GM23338 (cell line): ENCODE measurements around the gene YOD1. TPM values are rescaled to one million over a fixed set of nuclear protein-coding genes. Genes with fewer than 3 reads are reported as not detected.

ENCODE experiments used
- ATAC-seq: fragments of 200-7000 bp; cut with Tn5 transposase; 3 replicates; pipeline ENCODE4 v1.9.1; 2020
- DNase-seq: peaks from one replicate; pipeline ENCODE4 v3.0.0-alpha.2; 2015; ENCODE audit warnings: low spot score
- H2AFZ ChIP-seq: fragments of 200-600 bp; sonication (generic); 2 replicates; pipeline ENCODE4 v1.8.0; 2016; ENCODE audit warnings: antibody characterized with exemption, mild to moderate bottlenecking, moderate library complexity
- H3F3A ChIP-seq: fragments of 200-600 bp; sonication (generic); replicated peaks from 2 replicates; pipeline ENCODE4 v1.8.0; 2017; ENCODE audit warnings: antibody characterized with exemption, mixed run types, low read depth
- H3K27ac ChIP-seq: fragments of 200-600 bp; sonication (generic); 2 replicates; pipeline ENCODE4 v1.6.1; 2016; ENCODE audit warnings: low read depth
- H3K27me3 ChIP-seq: fragments of 200-600 bp; sonication (generic); 2 replicates; pipeline ENCODE4 v1.8.0; 2016; ENCODE audit warnings: mild to moderate bottlenecking, mixed run types, moderate library complexity; ENCODE audit not compliant: insufficient read depth
- H3K36me3 ChIP-seq: fragments of 200-600 bp; sonication (generic); 2 replicates; pipeline ENCODE4 v1.8.0; 2016; ENCODE audit warnings: mild to moderate bottlenecking; ENCODE audit not compliant: insufficient read depth
- H3K4me1 ChIP-seq: fragments of 200-600 bp; sonication (generic); 2 replicates; pipeline ENCODE4 v1.8.0; 2016; ENCODE audit warnings: mild to moderate bottlenecking, moderate library complexity; ENCODE audit not compliant: insufficient read depth
- H3K4me2 ChIP-seq: fragments of 200-600 bp; sonication (generic); 2 replicates; pipeline ENCODE4 v1.7.1; 2017; ENCODE audit warnings: mixed run types
- H3K4me3 ChIP-seq: fragments of 200-600 bp; sonication (generic); 2 replicates; pipeline ENCODE4 v1.6.1; 2016; ENCODE audit warnings: mixed run types
- H3K79me2 ChIP-seq: fragments of 200-600 bp; sonication (generic); replicated peaks from 2 replicates; pipeline ENCODE4 v1.8.0; 2017; ENCODE audit warnings: mild to moderate bottlenecking; ENCODE audit not compliant: insufficient read depth
- H3K9me2 ChIP-seq: fragments of 200-600 bp; sonication (generic); 2 replicates; pipeline ENCODE4 v1.8.0; 2017; ENCODE audit not compliant: insufficient read depth
- H4K20me1 ChIP-seq: fragments of 200-600 bp; sonication (generic); replicated peaks from 2 replicates; pipeline ENCODE4 v1.8.0; 2017; ENCODE audit warnings: mild to moderate bottlenecking; ENCODE audit not compliant: insufficient read depth
- H3K27ac Mint-ChIP-seq: 2 replicates; pipeline ENCODE4 v1.8.0; 2020; ENCODE audit warnings: inconsistent platforms, mild to moderate bottlenecking, moderate library complexity, mixed read lengths
- H3K27me3 Mint-ChIP-seq: 3 replicates; pipeline ENCODE4 v1.8.0; 2022; ENCODE audit warnings: low read depth, mild to moderate bottlenecking, moderate library complexity, mixed read lengths, inconsistent platforms; ENCODE audit not compliant: insufficient read depth, poor library complexity
- H3K36me3 Mint-ChIP-seq: 3 replicates; pipeline ENCODE4 v1.8.0; 2021; ENCODE audit warnings: low read depth, mild to moderate bottlenecking, inconsistent platforms, moderate library complexity, mixed read lengths
- H3K4me1 Mint-ChIP-seq: 3 replicates; pipeline ENCODE4 v1.8.0; 2020; ENCODE audit warnings: mild to moderate bottlenecking, inconsistent platforms, mixed read lengths
- H3K4me3 Mint-ChIP-seq: 3 replicates; pipeline ENCODE4 v1.8.0; 2021; ENCODE audit warnings: moderate library complexity, mild to moderate bottlenecking, inconsistent platforms, mixed read lengths
- H3K9me3 Mint-ChIP-seq: 3 replicates; pipeline ENCODE4 v1.8.0; 2020; ENCODE audit warnings: moderate library complexity, mild to moderate bottlenecking, inconsistent platforms, mixed read lengths
- JUNB ChIP-seq: IDR thresholded peaks from one replicate; pipeline ENCODE4 v1.6.1; 2016; ENCODE audit warnings: antibody characterized with exemption; ENCODE audit not compliant: unreplicated experiment
- NANOG ChIP-seq: IDR thresholded peaks from 2 replicates; pipeline ENCODE4 v1.6.1; 2016; ENCODE audit warnings: antibody characterized with exemption, borderline replicate concordance
- POLR2AphosphoS5 ChIP-seq: IDR thresholded peaks from 2 replicates; pipeline ENCODE4 v1.6.1; 2016; ENCODE audit warnings: antibody characterized with exemption, low read depth
- STAT1 ChIP-seq: IDR thresholded peaks from one replicate; pipeline ENCODE4 v1.6.1; 2016; ENCODE audit warnings: antibody characterized with exemption; ENCODE audit not compliant: unreplicated experiment
- ZNF462 ChIP-seq: fragments of 250-450 bp; sonication (Bioruptor Pico); IDR thresholded peaks from 2 replicates; pipeline ENCODE4 v1.5.0; 2020; ENCODE audit warnings: mild to moderate bottlenecking, moderate library complexity
- polyA plus RNA-seq: library from polyadenylated mRNA; unstranded; fragments of >200 nt; fragmentation: Nextera tagmentation; extraction: Ambion mirVana; gene quantifications from 2 replicates; pipeline ENCODE4 v1.2.1, GENCODE V29; 2016
- total RNA-seq: library from RNA; depleted of rRNA; stranded (reverse); fragments of >200 nt; shearing (Covaris generic); gene quantifications from 2 replicates; pipeline ENCODE4 v1.2.3, GENCODE V29; 2014

YOD1 gene
- total and polyA plus RNA-seq, 2 experiments from 2014 or later, result 4.6 to 21.9 TPM

- Mint-ChIP-seq H3K27me3 (no peaks in the 10 kb centered on the region), H3K36me3 (no peaks in the 10 kb centered on the region), H3K9me3 (no peaks in the 10 kb centered on the region), H3K4me1 (peaks cover 15% of the 10 kb centered on the region), H3K4me3 (no peak within 1 kb of the TSS), H3K27ac (no peak within 1 kb of the TSS)
- Histone ChIP-seq H3F3A (no peaks in the 10 kb centered on the region), H3K36me3 (no peaks in the 10 kb centered on the region), H2AFZ (peak within 1 kb of the TSS; percentile 30; the same call in 1 of the 2 replicates), H3K9me2 (no peaks in the 10 kb centered on the region), H3K4me1 (no peaks in the 10 kb centered on the region), H3K4me2 (no peak within 1 kb of the TSS), H3K27me3 (no peaks in the 10 kb centered on the region), H4K20me1 (no peaks in the 10 kb centered on the region), H3K4me3 (no peak within 1 kb of the TSS), H3K79me2 (no peaks in the 10 kb centered on the region), H3K27ac (no peak within 1 kb of the TSS)
- DNase-seq, result no peak
- TF ChIP-seq JUNB (no peak), ZNF462 (CRISPR knock-in tag) (no peak), NANOG (no peak)
- no peak for ATAC-seq
Measured at GRCh38 chr1:207088701-207089626, 38.0 kb upstream of the YOD1 start, which contains the start of gene C4BPB. C4BPB (plus strand) TSS chr1:207088860; CDS start chr1:207089532, 672 bp downstream.

- Mint-ChIP-seq H3K4me1 (peaks cover 15% of the 10 kb centered on the region), H3K27me3 (no peaks in the 10 kb centered on the region), H3K27ac (no peak overlapping the region), H3K36me3 (no peaks in the 10 kb centered on the region), H3K9me3 (no peaks in the 10 kb centered on the region), H3K4me3 (no peak overlapping the region)
- no peak for ATAC-seq
- no peak overlapping the region for H2AFZ ChIP-seq
- H3K4me1 ChIP-seq, result no peaks in the 10 kb centered on the region
- no peak overlapping the region for H3K27ac ChIP-seq
- DNase-seq, result no peak
- no peaks in the 10 kb centered on the region for H3K36me3 ChIP-seq
- no peak overlapping the region for H3K4me3 ChIP-seq
- H3F3A ChIP-seq, result no peaks in the 10 kb centered on the region
- no peaks in the 10 kb centered on the region for H3K27me3 ChIP-seq
- no peaks in the 10 kb centered on the region for H3K79me2 ChIP-seq
- TF ChIP-seq ZNF462 (CRISPR knock-in tag), result no peak
- TF ChIP-seq POLR2AphosphoS5, result no peak
- TF ChIP-seq STAT1, result no peak
- H4K20me1 ChIP-seq, result no peaks in the 10 kb centered on the region
- H3K4me2 ChIP-seq, result no peak overlapping the region
- H3K9me2 ChIP-seq, result no peaks in the 10 kb centered on the region
Measured at GRCh38 chr1:207088161-207088560, 37.2 kb upstream of the YOD1 start.
